K562 (cell line): ENCODE results near the gene MAGI2. TPM values are rescaled to one million over a fixed set of nuclear protein-coding genes. Genes with fewer than 3 reads are reported as not detected.

Experiments
- ATAC-seq: fragments of 200-7000 bp; cut with Tn5 transposase; 3 replicates; pipeline ENCODE4 v1.9.1; 2020; ENCODE audit warnings: moderate library complexity
- BruUV-seq: library from RNA; stranded (reverse); fragments of 400-500 nt; replicated peaks from 2 replicates; lab custom pipeline; 2021; lab: Mats Ljungman, UMichigan
- CTCF ChIA-PET: fragments of 300-600 bp; formaldehyde crosslinking; extraction: SDS; loops from one replicate; lab custom pipeline; 2021; ENCODE audit warnings: low intra/inter-chr PET ratio; lab: Yijun Ruan, JAX
- POLR2A ChIA-PET: fragments of 300-600, 350-650 bp; sonication (Branson Sonifier 250); formaldehyde crosslinking; extraction: SDS; loops from one replicate; lab custom pipeline; 2021; ENCODE audit warnings: antibody characterized with exemption, inconsistent platforms; lab: Yijun Ruan, JAX
- DNase-seq, 4 experiments: peaks; one replicate each; pipeline versions ENCODE4 v3.0.0 to v3.0.0-alpha.2; 2011 to 2018; ENCODE audit warnings: low spot score in 3 of 4, mixed read lengths in 3 of 4; ENCODE audit errors: extremely low read depth in 1 of 4
- FAIRE-seq: peaks from 2 replicates; lab custom pipeline; 2011; peaks lifted over from hg19 to GRCh38; lab: Jason Lieb, UNC
- H2AFZ ChIP-seq: 2 replicates; pipeline ENCODE4 v1.6.0; 2011; ENCODE audit warnings: low read depth, low read length, control low read depth, inconsistent platforms
- H3K27ac ChIP-seq: fragments of 200-600 bp; 3 replicates; pipeline ENCODE4 v1.8.0; 2011; ENCODE audit warnings: low read depth, mild to moderate bottlenecking, control low read depth, inconsistent platforms, low read length, moderate library complexity, mixed read lengths; ENCODE audit errors: extremely low read depth
- H3K27me3 ChIP-seq, 2 experiments: fragments of 300-600 bp in 1 of 2; 2 replicates in 1 of 2; 3 replicates in 1 of 2; pipeline versions ENCODE4 v1.6.0 to v1.8.0; 2011; ENCODE audit warnings: inconsistent platforms in 2 of 2, low read length in 2 of 2, mild to moderate bottlenecking in 1 of 2, mixed read lengths in 1 of 2, moderate library complexity in 1 of 2; ENCODE audit not compliant: control insufficient read depth in 2 of 2, insufficient read depth in 2 of 2
- H3K36me3 ChIP-seq: fragments of 300-600 bp; 3 replicates; pipeline ENCODE4 v1.8.0; 2011; ENCODE audit warnings: mild to moderate bottlenecking, low read length, inconsistent platforms; ENCODE audit not compliant: control insufficient read depth, insufficient read depth
- H3K4me1 ChIP-seq, 2 experiments: fragments of 200-600 bp in 1 of 2; replicated peaks in 1 of 2; 2 replicates in 1 of 2; 3 replicates in 1 of 2; pipeline versions ENCODE4 v1.5.1 to v1.8.0; 2011; ENCODE audit warnings: inconsistent platforms in 2 of 2, low read length in 2 of 2, mild to moderate bottlenecking in 1 of 2, mixed read lengths in 1 of 2, moderate library complexity in 1 of 2; ENCODE audit not compliant: control insufficient read depth in 2 of 2, insufficient read depth in 2 of 2
- H3K4me2 ChIP-seq: 2 replicates; pipeline ENCODE4 v1.6.1; 2011; ENCODE audit warnings: low read length, control low read depth, inconsistent platforms, mixed read lengths; ENCODE audit not compliant: insufficient read depth
- H3K4me3 ChIP-seq: fragments of 200-600 bp; sonication (generic), shearing (Covaris generic); 2 replicates; pipeline ENCODE4 v1.5.1; 2016; ENCODE audit warnings: control low read depth, inconsistent platforms
- H3K79me2 ChIP-seq: fragments of 200-600 bp; 3 replicates; pipeline ENCODE4 v1.8.0; 2011; ENCODE audit warnings: low read length, inconsistent platforms; ENCODE audit not compliant: control insufficient read depth, insufficient read depth
- H3K9ac ChIP-seq, 2 experiments: 2 replicates each; pipeline versions ENCODE4 v1.6.0 to v1.6.1; 2011; ENCODE audit warnings: low read depth in 2 of 2, low read length in 2 of 2, control low read depth in 1 of 2, inconsistent platforms in 1 of 2, mild to moderate bottlenecking in 1 of 2, mixed read lengths in 1 of 2; ENCODE audit not compliant: insufficient read depth in 1 of 2
- H3K9me1 ChIP-seq: one replicate; pipeline ENCODE4 v1.6.0; 2011; ENCODE audit warnings: inconsistent platforms, mild to moderate bottlenecking, low read length, moderate library complexity; ENCODE audit not compliant: control insufficient read depth, insufficient read depth
- H3K9me3 ChIP-seq: replicated peaks from 2 replicates; pipeline ENCODE4 v1.5.1; 2011; ENCODE audit warnings: low read depth, low read length, inconsistent platforms; ENCODE audit not compliant: control insufficient read depth, insufficient read depth
- H4K20me1 ChIP-seq: replicated peaks from 2 replicates; pipeline ENCODE4 v1.6.1; 2011; ENCODE audit warnings: low read length, inconsistent platforms, mixed read lengths; ENCODE audit not compliant: control insufficient read depth, insufficient read depth
- E2F6 ChIP-seq, 2 experiments: IDR thresholded peaks; 2 replicates each; pipeline ENCODE4 v1.6.1; 2011; ENCODE audit warnings: borderline replicate concordance in 1 of 2, control low read depth in 1 of 2, low read depth in 1 of 2, low read length in 1 of 2, mild to moderate bottlenecking in 1 of 2, mixed read lengths in 1 of 2, moderate library complexity in 1 of 2; ENCODE audit not compliant: insufficient read depth in 1 of 2, insufficient read length in 1 of 2, poor library complexity in 1 of 2, severe bottlenecking in 1 of 2; ENCODE audit errors: extremely low read depth in 1 of 2
- JUNB ChIP-seq: fragments of 450-650 bp; formaldehyde crosslinking; conservative IDR thresholded peaks from 2 replicates; pipeline ENCODE4 v1.4.0; 2020; ENCODE audit warnings: mild to moderate bottlenecking
- KAT2B ChIP-seq: IDR thresholded peaks from one replicate; pipeline ENCODE4 v1.6.1; 2012; ENCODE audit warnings: low read depth, mild to moderate bottlenecking, control low read depth, inconsistent platforms, low read length, moderate library complexity
- MCM5 ChIP-seq: fragments of 450-650 bp; IDR thresholded peaks from 2 replicates; pipeline ENCODE4 v1.6.1; 2016; ENCODE audit warnings: low read depth
- STAG1 ChIP-seq: sonication (generic); formaldehyde crosslinking; IDR thresholded peaks from 2 replicates; pipeline ENCODE4 v1.5.0; 2020; ENCODE audit warnings: missing genetic modification reagents, borderline replicate concordance
- TFAM ChIP-seq: fragments of 250-450 bp; sonication (Bioruptor Pico); conservative IDR thresholded peaks from 2 replicates; pipeline ENCODE4 v1.5.0; 2021; ENCODE audit warnings: mild to moderate bottlenecking, moderate library complexity
- ZBTB7A ChIP-seq: IDR thresholded peaks from 2 replicates; pipeline ENCODE4 v1.6.1; 2011; ENCODE audit warnings: low read depth, mild to moderate bottlenecking, low read length, moderate library complexity, borderline replicate concordance; ENCODE audit not compliant: control insufficient read depth
- ZBTB8A ChIP-seq: fragments of 450-650 bp; IDR thresholded peaks from 2 replicates; pipeline ENCODE4 v1.6.1; 2018; ENCODE audit warnings: mild to moderate bottlenecking, moderate library complexity; ENCODE audit not compliant: partially characterized antibody
- ZFP91 ChIP-seq: sonication (generic); formaldehyde crosslinking; IDR thresholded peaks from 2 replicates; pipeline ENCODE4 v1.8.0; 2022; ENCODE audit warnings: mild to moderate bottlenecking, missing genetic modification reagents
- ZNF175 ChIP-seq: fragments of 200-800 bp; sonication (Bioruptor generic); IDR thresholded peaks from 2 replicates; pipeline ENCODE4 v1.6.1; 2016; ENCODE audit warnings: low read depth, mild to moderate bottlenecking, missing genetic modification characterization, missing compliant biosample characterization
- ZNF76 ChIP-seq: fragments of 250-450 bp; sonication (Bioruptor Pico); IDR thresholded peaks from 2 replicates; pipeline ENCODE4 v1.4.0; 2020; ENCODE audit warnings: mild to moderate bottlenecking, moderate library complexity, borderline replicate concordance
- in situ Hi-C: fragments of 300-500 bp; cut with MboI; formaldehyde crosslinking; loops from 4 replicates; pipeline ENCODE4 v1.15.0; 2018; ENCODE audit warnings: inconsistent platforms, mixed read lengths
- intact Hi-C: fragments of 100-400 bp; cut with micrococcal nuclease; formaldehyde crosslinking; loops from 2 replicates; pipeline ENCODE4 v1.14.2; 2022
- polyA plus RNA-seq, 8 experiments: library from polyadenylated mRNA; depleted of rRNA in 4 of 8; stranded (reverse) in 5 of 8; unstranded in 3 of 8; fragments of >200 nt; fragmentation: Nextera tagmentation in 2 of 8; fragmentation: Illumina TruSeq in 1 of 8; extraction: Ambion mirVana in 2 of 8; extraction: Trizol in 1 of 8; gene quantifications; 2 replicates each; pipeline versions ENCODE4 v1.2.1 to v1.2.3, GENCODE V29; 2011 to 2014; ENCODE audit warnings: inconsistent platforms in 1 of 8, missing spikeins in 1 of 8
- total RNA-seq, 7 experiments: library from RNA; depleted of rRNA in 6 of 7; stranded (reverse); fragments of >200 nt in 6 of 7; fragmentation: Illumina TruSeq in 2 of 7; extraction: Trizol in 2 of 7; gene quantifications; 2 replicates each; pipeline versions ENCODE4 v1.2.1 to v1.2.3, GENCODE V29; 2011 to 2021; ENCODE audit warnings: low replicate concordance in 1 of 7

MAGI2 gene
- total and polyA plus RNA-seq, 9 of the 15 experiments (the other 6 are each of a cell fraction or from before 2014, with no cell fraction given): 0.27 to 1.4 (median 0.70) TPM

- CTCF ChIA-PET: no interaction called here
- FAIRE-seq (no peak), ATAC-seq (no peak), DNase-seq (no peak)
- TF ChIP-seq ZBTB7A (no peak), MCM5 (no peak), JUNB (CRISPR knock-in tag) (no peak), STAG1 (CRISPR knock-in tag) (no peak), ZNF76 (CRISPR knock-in tag) (no peak), KAT2B (no peak), ZFP91 (CRISPR knock-in tag) (no peak), ZNF175 (CRISPR knock-in tag) (no peak), E2F6 (IDR thresholded peaks at IDR 0.05; ENCODE audit: borderline replicate concordance in 1 of 2, extremely low read depth in 1 of 2, insufficient read depth in 1 of 2, insufficient read length in 1 of 2, low read depth in 1 of 2, low read length in 1 of 2, poor library complexity in 1 of 2, severe bottlenecking in 1 of 2) (no peak), ZBTB8A (no peak), TFAM (CRISPR knock-in tag) (no peak)
- no peaks in the 10 kb centered on the region for H3K9me1 ChIP-seq
- no peak overlapping the region for H3K4me2 ChIP-seq
- in situ Hi-C loops: no loop called here
- H3K27me3 ChIP-seq: no peaks in the 10 kb centered on the region
- intact Hi-C loops: no loop called here
- H3K36me3 ChIP-seq: no peaks in the 10 kb centered on the region
- H4K20me1 ChIP-seq: no peaks in the 10 kb centered on the region
- no peak overlapping the region for H2AFZ ChIP-seq
- no peak overlapping the region for H3K9ac ChIP-seq
- no peaks in the 10 kb centered on the region for H3K79me2 ChIP-seq
- H3K4me1 ChIP-seq: no peaks in the 10 kb centered on the region
- POLR2A ChIA-PET: no interaction called here
- H3K4me3 ChIP-seq: no peak overlapping the region
- BruUV-seq: no TSS peak
- H3K9me3 ChIP-seq: no peaks in the 10 kb centered on the region
- H3K27ac ChIP-seq: no peak overlapping the region
Observed at GRCh38 chr7:78562191-78562590, 891.3 kb downstream of the MAGI2 start.
